HCT116 (cell line): Measurements from ENCODE around the gene AP4M1. TPM values are rescaled to one million over a fixed set of nuclear protein-coding genes. Genes with fewer than 3 reads are reported as not detected.

ENCODE experiments used
- ATAC-seq: fragments of 200-7000 bp; cut with Tn5 transposase; 2 replicates; pipeline ENCODE4 v1.9.1; 2020; ENCODE audit warnings: mild to moderate bottlenecking, moderate library complexity
- BruUV-seq: library from RNA; stranded (reverse); fragments of 400-500 nt; replicated peaks from 2 replicates; lab custom pipeline; 2021; lab: Mats Ljungman, UMichigan
- CTCF ChIA-PET: fragments of 300-600 bp; sonication (Branson Sonifier 250); formaldehyde crosslinking; loops from one replicate; lab custom pipeline; 2021; ENCODE audit warnings: antibody characterized with exemption; lab: Charles Lee
- POLR2A ChIA-PET: fragments of 300-600, 350-600 bp; sonication (Branson Sonifier 250); formaldehyde crosslinking; loops from one replicate; lab custom pipeline; 2021; ENCODE audit warnings: antibody characterized with exemption; lab: Charles Lee
- RAD21 ChIA-PET, 2 experiments: fragments of 300-600 bp; sonication (Branson Sonifier 250); formaldehyde crosslinking; loops; one replicate each; lab custom pipeline; 2023; ENCODE audit warnings: low total read pairs in 2 of 2; ENCODE audit not compliant: uncharacterized antibody in 2 of 2, unreplicated experiment in 2 of 2, low non-redundant PET in 1 of 2; lab: Charles Lee
- DNase-seq: peaks from one replicate; pipeline ENCODE4 v3.0.0-alpha.2; 2010; ENCODE audit warnings: low read depth, low spot score
- H2AFZ ChIP-seq: fragments of 200-600 bp; shearing (Covaris generic), sonication (generic); 2 replicates; pipeline ENCODE4 v1.6.1; 2017; ENCODE audit warnings: low read depth, mixed run types, mixed read lengths, antibody characterized with exemption, low read length; ENCODE audit not compliant: poor library complexity, severe bottlenecking
- H3K27ac ChIP-seq: 2 replicates; pipeline ENCODE4 v1.5.1; 2012; ENCODE audit warnings: low read depth, low read length
- H3K27me3 ChIP-seq: fragments of 200-600 bp; sonication (generic); 2 replicates; pipeline ENCODE4 v1.6.1; 2016; ENCODE audit warnings: mixed run types, low read length, mixed read lengths; ENCODE audit not compliant: insufficient read depth
- H3K36me3 ChIP-seq, 2 experiments: fragments of 200-500 bp in 1 of 2; fragments of 200-600 bp in 1 of 2; sonication (Bioruptor generic) in 1 of 2; sonication (generic) in 1 of 2; 2 replicates each; pipeline versions ENCODE4 v1.5.1 to v1.6.1; 2014 to 2016; ENCODE audit warnings: low read length in 2 of 2, inconsistent platforms in 1 of 2, mixed read lengths in 1 of 2, mixed run types in 1 of 2; ENCODE audit not compliant: insufficient read depth in 2 of 2, control insufficient read depth in 1 of 2
- H3K4me1 ChIP-seq, 2 experiments: fragments of 200-600 bp in 1 of 2; sonication (generic) in 1 of 2; 2 replicates each; pipeline versions ENCODE4 v1.5.1 to v1.6.1; 2012 to 2017; ENCODE audit warnings: low read length in 2 of 2, inconsistent platforms in 1 of 2, mild to moderate bottlenecking in 1 of 2, mixed read lengths in 1 of 2, mixed run types in 1 of 2, moderate library complexity in 1 of 2; ENCODE audit not compliant: insufficient read depth in 2 of 2, control insufficient read depth in 1 of 2
- H3K4me2 ChIP-seq: fragments of 200-600 bp; sonication (generic); 2 replicates; pipeline ENCODE4 v1.6.1; 2017; ENCODE audit warnings: mixed run types, low read length, mixed read lengths
- H3K4me3 ChIP-seq, 2 experiments: fragments of 200-600 bp in 1 of 2; sonication (generic) in 1 of 2; replicated peaks in 1 of 2; 2 replicates each; pipeline ENCODE4 v1.5.1; 2011 to 2016; ENCODE audit warnings: low read length in 2 of 2, control low read depth in 1 of 2, low read depth in 1 of 2, mild to moderate bottlenecking in 1 of 2, mixed read lengths in 1 of 2, mixed run types in 1 of 2
- H3K79me2 ChIP-seq: fragments of 200-600 bp; sonication (generic); 2 replicates; pipeline ENCODE4 v1.6.1; 2017; ENCODE audit warnings: mild to moderate bottlenecking, mixed run types, low read length, moderate library complexity, mixed read lengths; ENCODE audit not compliant: insufficient read depth
- H3K9ac ChIP-seq: fragments of 200-600 bp; sonication (generic); 2 replicates; pipeline ENCODE4 v1.6.1; 2016; ENCODE audit warnings: low read length, mixed read lengths
- H3K9me2 ChIP-seq: fragments of 200-600 bp; sonication (generic), shearing (Covaris generic); 2 replicates; pipeline ENCODE4 v1.6.1; 2017; ENCODE audit warnings: mixed run types, mild to moderate bottlenecking, moderate library complexity; ENCODE audit not compliant: insufficient read depth
- H3K9me3 ChIP-seq, 2 experiments: fragments of 200-500 bp in 1 of 2; fragments of 200-600 bp in 1 of 2; sonication (Bioruptor generic) in 1 of 2; sonication (generic) in 1 of 2; 2 replicates each; pipeline ENCODE4 v1.6.1; 2014 to 2017; ENCODE audit warnings: low read length in 2 of 2, mixed read lengths in 2 of 2, inconsistent platforms in 1 of 2, low read depth in 1 of 2, mild to moderate bottlenecking in 1 of 2, mixed run types in 1 of 2, moderate library complexity in 1 of 2; ENCODE audit not compliant: control insufficient read depth in 1 of 2, insufficient read depth in 1 of 2
- H4K20me1 ChIP-seq: fragments of 200-600 bp; sonication (generic), shearing (Covaris generic); 2 replicates; pipeline ENCODE4 v1.6.1; 2017; ENCODE audit warnings: mixed run types, mild to moderate bottlenecking, moderate library complexity; ENCODE audit not compliant: insufficient read depth
- EZH2 ChIP-seq: fragments of 200-600 bp; sonication (generic); IDR thresholded peaks from 2 replicates; pipeline ENCODE4 v1.6.1; 2017; ENCODE audit warnings: antibody characterized with exemption, mixed run types
- JUND ChIP-seq: IDR thresholded peaks from 2 replicates; pipeline ENCODE4 v1.6.1; 2012
- POLR2A ChIP-seq: IDR thresholded peaks from 2 replicates; pipeline ENCODE4 v1.7.0; 2011; ENCODE audit warnings: borderline replicate concordance; ENCODE audit not compliant: insufficient read depth, insufficient read length; ENCODE audit errors: extremely low read depth
- POLR2AphosphoS5 ChIP-seq: IDR thresholded peaks from 2 replicates; pipeline ENCODE4 v1.6.1; 2011; ENCODE audit warnings: mild to moderate bottlenecking, low read depth, low read length, moderate library complexity
- intact Hi-C: fragments of 100-400 bp; cut with micrococcal nuclease; formaldehyde crosslinking; loops from 2 replicates; pipeline ENCODE4 v1.10.0; 2022
- total RNA-seq: library from RNA; stranded (reverse); gene quantifications from one replicate; pipeline ENCODE4 v1.2.1, GENCODE V29; 2021; ENCODE audit not compliant: unreplicated experiment
- TF ChIP-seq, protein P1 (sequence below): IDR thresholded peaks from 2 replicates; pipeline ENCODE4 v1.6.1; 2012; ENCODE audit warnings: low read depth
- TF ChIP-seq, protein P2 (sequence below), 3 experiments: fragments of 200-600 bp in 1 of 3; sonication (generic) in 1 of 3; IDR thresholded peaks in 2 of 3; conservative IDR thresholded peaks in 1 of 3; 2 replicates each; pipeline ENCODE4 v1.5.1; 2012 to 2017; ENCODE audit warnings: low read depth in 2 of 3, low read length in 2 of 3, antibody characterized with exemption in 1 of 3, borderline replicate concordance in 1 of 3, control low read depth in 1 of 3, mild to moderate bottlenecking in 1 of 3, mixed read lengths in 1 of 3, mixed run types in 1 of 3, moderate library complexity in 1 of 3; ENCODE audit not compliant: insufficient read depth in 1 of 3
- TF ChIP-seq, protein P3 (sequence below): IDR thresholded peaks from 2 replicates; pipeline ENCODE4 v1.6.1; 2012

Gene AP4M1
- total RNA-seq, 1 experiment from 2014 or later, result 20.0 TPM

DNA sequence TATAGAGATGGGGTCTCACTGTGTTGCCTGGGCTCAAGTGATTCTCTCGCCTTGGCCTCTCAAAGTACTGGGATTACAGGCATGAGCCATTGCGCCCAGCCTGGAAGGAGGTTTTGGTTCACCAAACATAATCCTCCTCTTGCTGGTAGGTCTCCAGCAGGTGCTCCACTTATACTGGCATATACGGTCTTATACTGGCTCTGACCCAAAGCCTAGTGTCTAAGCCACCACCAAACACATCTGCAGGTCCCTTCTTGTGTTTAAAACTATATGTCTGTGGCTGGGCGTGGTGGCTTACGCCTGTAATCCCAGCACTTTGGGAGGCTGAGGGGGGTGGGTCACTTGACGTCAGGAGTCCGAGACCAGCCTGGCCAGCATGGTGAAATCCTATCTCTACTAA is 30.7 kb downstream of the AP4M1 start:
- no peak for ATAC-seq
- CTCF ChIA-PET, result interaction anchor here (0.6 to 3.7 kb wide), 14 partner anchors 11 to 683 kb away, joined by 3 to 47 read pairs (median 4); partner anchors contain the start of genes AP4M1, GPC2, LAMTOR4 and MCM7
- BruUV-seq, result no TSS peak

DNA sequence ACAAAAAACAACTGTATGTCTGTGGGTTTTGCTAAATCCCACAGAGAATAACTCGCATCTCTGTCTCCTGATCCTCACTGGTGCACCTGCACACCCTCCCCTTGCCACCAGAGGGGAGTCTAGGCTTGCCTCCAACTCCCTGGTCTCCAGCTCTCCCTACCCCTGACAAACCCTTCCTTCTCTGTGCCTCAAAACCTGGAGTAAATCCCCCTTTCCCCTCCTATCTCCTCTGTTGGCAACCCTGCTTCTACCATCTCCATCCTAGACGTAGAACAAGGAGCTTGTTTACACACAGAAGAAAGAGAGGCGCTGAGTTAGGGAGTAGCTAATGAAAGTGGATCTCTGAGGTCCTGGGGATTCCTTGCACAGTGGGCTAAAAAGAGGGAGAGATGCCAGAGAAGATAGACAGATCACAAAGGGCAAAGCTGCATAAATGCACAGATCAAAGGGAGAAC is 31.3 kb downstream of the AP4M1 start:
- no peak overlapping the region for H3K27ac ChIP-seq
- BruUV-seq, result no TSS peak
- TF ChIP-seq, protein P1, sequence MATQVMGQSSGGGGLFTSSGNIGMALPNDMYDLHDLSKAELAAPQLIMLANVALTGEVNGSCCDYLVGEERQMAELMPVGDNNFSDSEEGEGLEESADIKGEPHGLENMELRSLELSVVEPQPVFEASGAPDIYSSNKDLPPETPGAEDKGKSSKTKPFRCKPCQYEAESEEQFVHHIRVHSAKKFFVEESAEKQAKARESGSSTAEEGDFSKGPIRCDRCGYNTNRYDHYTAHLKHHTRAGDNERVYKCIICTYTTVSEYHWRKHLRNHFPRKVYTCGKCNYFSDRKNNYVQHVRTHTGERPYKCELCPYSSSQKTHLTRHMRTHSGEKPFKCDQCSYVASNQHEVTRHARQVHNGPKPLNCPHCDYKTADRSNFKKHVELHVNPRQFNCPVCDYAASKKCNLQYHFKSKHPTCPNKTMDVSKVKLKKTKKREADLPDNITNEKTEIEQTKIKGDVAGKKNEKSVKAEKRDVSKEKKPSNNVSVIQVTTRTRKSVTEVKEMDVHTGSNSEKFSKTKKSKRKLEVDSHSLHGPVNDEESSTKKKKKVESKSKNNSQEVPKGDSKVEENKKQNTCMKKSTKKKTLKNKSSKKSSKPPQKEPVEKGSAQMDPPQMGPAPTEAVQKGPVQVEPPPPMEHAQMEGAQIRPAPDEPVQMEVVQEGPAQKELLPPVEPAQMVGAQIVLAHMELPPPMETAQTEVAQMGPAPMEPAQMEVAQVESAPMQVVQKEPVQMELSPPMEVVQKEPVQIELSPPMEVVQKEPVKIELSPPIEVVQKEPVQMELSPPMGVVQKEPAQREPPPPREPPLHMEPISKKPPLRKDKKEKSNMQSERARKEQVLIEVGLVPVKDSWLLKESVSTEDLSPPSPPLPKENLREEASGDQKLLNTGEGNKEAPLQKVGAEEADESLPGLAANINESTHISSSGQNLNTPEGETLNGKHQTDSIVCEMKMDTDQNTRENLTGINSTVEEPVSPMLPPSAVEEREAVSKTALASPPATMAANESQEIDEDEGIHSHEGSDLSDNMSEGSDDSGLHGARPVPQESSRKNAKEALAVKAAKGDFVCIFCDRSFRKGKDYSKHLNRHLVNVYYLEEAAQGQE, result no peak
- TF ChIP-seq, protein P2, sequence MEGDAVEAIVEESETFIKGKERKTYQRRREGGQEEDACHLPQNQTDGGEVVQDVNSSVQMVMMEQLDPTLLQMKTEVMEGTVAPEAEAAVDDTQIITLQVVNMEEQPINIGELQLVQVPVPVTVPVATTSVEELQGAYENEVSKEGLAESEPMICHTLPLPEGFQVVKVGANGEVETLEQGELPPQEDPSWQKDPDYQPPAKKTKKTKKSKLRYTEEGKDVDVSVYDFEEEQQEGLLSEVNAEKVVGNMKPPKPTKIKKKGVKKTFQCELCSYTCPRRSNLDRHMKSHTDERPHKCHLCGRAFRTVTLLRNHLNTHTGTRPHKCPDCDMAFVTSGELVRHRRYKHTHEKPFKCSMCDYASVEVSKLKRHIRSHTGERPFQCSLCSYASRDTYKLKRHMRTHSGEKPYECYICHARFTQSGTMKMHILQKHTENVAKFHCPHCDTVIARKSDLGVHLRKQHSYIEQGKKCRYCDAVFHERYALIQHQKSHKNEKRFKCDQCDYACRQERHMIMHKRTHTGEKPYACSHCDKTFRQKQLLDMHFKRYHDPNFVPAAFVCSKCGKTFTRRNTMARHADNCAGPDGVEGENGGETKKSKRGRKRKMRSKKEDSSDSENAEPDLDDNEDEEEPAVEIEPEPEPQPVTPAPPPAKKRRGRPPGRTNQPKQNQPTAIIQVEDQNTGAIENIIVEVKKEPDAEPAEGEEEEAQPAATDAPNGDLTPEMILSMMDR (IDR thresholded peaks at IDR 0.05 in 2 of 3, conservative IDR thresholded peaks at IDR 0.05 in 1 of 3; ENCODE audit: borderline replicate concordance in 1 of 3, insufficient read depth in 1 of 3, low read depth in 2 of 3, low read length in 2 of 3), result peak in 2 of 3 experiments; percentile 93 to 98; a peak in 4 of 6 replicates
- no peak for TF ChIP-seq EZH2
- no peak for TF ChIP-seq JUND
- TF ChIP-seq POLR2A, result no peak
- no peak for TF ChIP-seq POLR2AphosphoS5
- TF ChIP-seq, all 23 proteins: peak for 1
- H3K4me1 ChIP-seq, result peaks cover 29 to 33% of the 10 kb centered on the region in 2 experiments
- H4K20me1 ChIP-seq, result no peaks in the 10 kb centered on the region
- no peaks in the 10 kb centered on the region for H3K79me2 ChIP-seq
- H3K4me2 ChIP-seq, result peak overlapping the region; percentile 6; the same call in 1 of the 2 replicates
- H3K9me2 ChIP-seq, result no peaks in the 10 kb centered on the region
- no peaks in the 10 kb centered on the region for H3K27me3 ChIP-seq
- ATAC-seq (peak; percentile 81), DNase-seq (no peak)
- no peaks in the 10 kb centered on the region for H3K36me3 ChIP-seq
- H3K4me3 ChIP-seq, result no peak overlapping the region
- intact Hi-C loops, result loop anchor here (1.0 to 5.0 kb wide), 3 partner anchors 85 to 274 kb away; no protein-coding TSS in a partner anchor
- ChIA-PET CTCF (interaction anchor here (0.5 to 3.7 kb wide), 15 partner anchors 10 to 682 kb away, joined by 3 to 47 read pairs (median 3); partner anchors contain the start of genes GPC2, LAMTOR4 and STAG3), POLR2A (no interaction called here), RAD21 (interaction anchor here (0.7 to 1.6 kb wide), 3 partner anchors 84 to 296 kb away, joined by 3 to 7 read pairs (median 3); partner anchors contain the start of gene ZCWPW1 (in 1 of the 2))
- no peaks in the 10 kb centered on the region for H3K9me3 ChIP-seq
- no peak overlapping the region for H2AFZ ChIP-seq
- H3K9ac ChIP-seq, result no peak overlapping the region

More for the DNA sequence above, 30.7 kb downstream of the AP4M1 start:
- POLR2A ChIA-PET, result no interaction called here
- no peak for DNase-seq
- TF ChIP-seq, protein P3, sequence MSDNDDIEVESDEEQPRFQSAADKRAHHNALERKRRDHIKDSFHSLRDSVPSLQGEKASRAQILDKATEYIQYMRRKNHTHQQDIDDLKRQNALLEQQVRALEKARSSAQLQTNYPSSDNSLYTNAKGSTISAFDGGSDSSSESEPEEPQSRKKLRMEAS, result no peak
- RAD21 ChIA-PET, result interaction anchor here (0.9 to 1.6 kb wide), 1 partner anchor 275 kb away, joined by 3 to 7 read pairs; no protein-coding TSS in a partner anchor
- Histone ChIP-seq H3K4me2 (peak overlapping the region; percentile 6; the same call in 1 of the 2 replicates), H3K9ac (no peak overlapping the region), H3K9me2 (no peaks in the 10 kb centered on the region), H3K79me2 (no peaks in the 10 kb centered on the region), H3K27ac (no peak overlapping the region), H3K36me3 (no peaks in the 10 kb centered on the region), H3K4me3 (no peak overlapping the region), H3K27me3 (no peaks in the 10 kb centered on the region), H2AFZ (no peak overlapping the region), H3K4me1 (peaks cover 29 to 39% of the 10 kb centered on the region in 2 experiments), H4K20me1 (no peaks in the 10 kb centered on the region), H3K9me3 (no peaks in the 10 kb centered on the region)
- intact Hi-C loops, result loop anchor here (1.0 to 5.0 kb wide), 3 partner anchors 85 to 275 kb away; no protein-coding TSS in a partner anchor
